Measurements from ENCODE around the gene CDC42BPA.
"Not testable (repeated sequence)": the region's sequence is repeated elsewhere in the genome, so short reads cannot be mapped to it uniquely, and the experiment has no call there.

The CDC42BPA gene

GRCh38 chr1:227318016-227318852 is at the start of gene CDC42BPA:
TSS of gene CDC42BPA (minus strand) at chr1:227318492. CDS start at chr1:227317182, 1,310 bp downstream.
- DNase-seq, result peak; percentile 53 to 59

GRCh38 chr1:227368009-227368408 is 49.7 kb upstream of the CDC42BPA start:
- no peak for DNase-seq

GRCh38 chr1:227365473-227366431 is 47.5 kb upstream of the CDC42BPA start:
- no peak for DNase-seq

GRCh38 chr1:227364657-227365056 is 46.4 kb upstream of the CDC42BPA start:
- no peak for DNase-seq

GRCh38 chr1:227363825-227364224 is 45.5 kb upstream of the CDC42BPA start:
- DNase-seq, result no peak

- DNase-seq, result no peak
Observed at GRCh38 chr1:227362039-227362438, 43.7 kb upstream of the CDC42BPA start.

GRCh38 chr1:227357927-227358302 is 39.6 kb upstream of the CDC42BPA start:
- no peak for DNase-seq

GRCh38 chr1:227357171-227357926 is 39.1 kb upstream of the CDC42BPA start:
- no peak for DNase-seq

GRCh38 chr1:227356620-227357146 is 38.4 kb upstream of the CDC42BPA start:
- no peak for DNase-seq

GRCh38 chr1:227355542-227356245 is 37.4 kb upstream of the CDC42BPA start:
- no peak for DNase-seq

GRCh38 chr1:227353186-227353585 is 34.9 kb upstream of the CDC42BPA start:
- DNase-seq, result no peak

- not testable (repeated sequence) for DNase-seq
Observed at GRCh38 chr1:227352164-227352563, 33.9 kb upstream of the CDC42BPA start.

GRCh38 chr1:227351443-227351842 is 33.2 kb upstream of the CDC42BPA start:
- no peak for DNase-seq

GRCh38 chr1:227349967-227350366 is 31.7 kb upstream of the CDC42BPA start:
- DNase-seq, result no peak

GRCh38 chr1:227343727-227344551 is 25.6 kb upstream of the CDC42BPA start:
- no peak for DNase-seq

GRCh38 chr1:227343206-227343605 is 24.9 kb upstream of the CDC42BPA start:
- no peak for DNase-seq

GRCh38 chr1:227342075-227342829 is 24.0 kb upstream of the CDC42BPA start:
- DNase-seq, result no peak

- not testable (repeated sequence) for DNase-seq
Observed at GRCh38 chr1:227336136-227336535, 17.8 kb upstream of the CDC42BPA start.

- DNase-seq, result no peak
Observed at GRCh38 chr1:227335242-227336020, 17.1 kb upstream of the CDC42BPA start.
